ENCODE results near the gene HP1BP3.

The HP1BP3 gene

GRCh38 chr1:20709868-20710267 lies 77.2 kb downstream of the HP1BP3 start:
- no peaks in the 10 kb centered on the region for H3K4me1 ChIP-seq
- no peaks in the 10 kb centered on the region for H3K36me3 ChIP-seq (ENCODE audit: control insufficient read depth, insufficient read depth, low read length)
- H3K27ac ChIP-seq, result no peak overlapping the region
- no peak overlapping the region for H2AFZ ChIP-seq
- no peaks in the 10 kb centered on the region for H3K79me2 ChIP-seq
- no peaks in the 10 kb centered on the region for H3K27me3 ChIP-seq (ENCODE audit: control insufficient read depth, insufficient read depth, low read length)
- H3K9ac ChIP-seq, result no peak overlapping the region
- no peak overlapping the region for H3K4me3 ChIP-seq (ENCODE audit: low read depth, low read length)
- no peak for TF ChIP-seq CTCF (IDR thresholded peaks at IDR 0.05)
- no peak overlapping the region for H3K4me2 ChIP-seq (ENCODE audit: low read length)
- H3K9me3 ChIP-seq (ENCODE audit: control insufficient read depth, low read length), result no peaks in the 10 kb centered on the region

DNA sequence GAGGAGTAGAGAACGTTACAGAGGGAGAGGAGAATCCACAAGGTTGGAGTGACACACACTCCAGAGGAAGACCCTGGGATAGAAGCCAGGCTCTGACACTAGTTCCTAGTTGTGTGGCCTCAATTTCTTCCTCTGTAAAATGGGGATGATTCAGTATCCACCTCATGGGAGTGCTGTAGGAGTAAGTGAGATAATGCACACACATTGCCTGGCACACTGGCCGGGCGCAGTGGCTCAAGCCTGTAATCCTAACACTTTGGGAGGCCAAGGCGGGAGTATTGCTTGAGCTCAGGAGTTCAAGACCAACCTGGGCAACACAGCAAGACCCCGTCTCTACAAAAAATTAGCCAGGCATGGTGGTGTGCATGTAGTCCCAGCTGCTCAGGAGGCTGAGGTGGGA lies 78.2 kb downstream of the HP1BP3 start:
- H3K79me2 ChIP-seq, result no peaks in the 10 kb centered on the region
- H3K4me2 ChIP-seq (ENCODE audit: low read length), result no peak overlapping the region
- no peak overlapping the region for H3K4me3 ChIP-seq (ENCODE audit: low read depth, low read length)
- no peaks in the 10 kb centered on the region for H3K27me3 ChIP-seq (ENCODE audit: control insufficient read depth, insufficient read depth, low read length)
- H3K27ac ChIP-seq, result no peak overlapping the region
- H3K9ac ChIP-seq, result no peak overlapping the region
- no peaks in the 10 kb centered on the region for H3K36me3 ChIP-seq (ENCODE audit: control insufficient read depth, insufficient read depth, low read length)
- no peak for TF ChIP-seq CTCF (IDR thresholded peaks at IDR 0.05)
- no peak overlapping the region for H2AFZ ChIP-seq
- no peaks in the 10 kb centered on the region for H3K4me1 ChIP-seq
- H3K9me3 ChIP-seq (ENCODE audit: control insufficient read depth, low read length), result no peaks in the 10 kb centered on the region

DNA sequence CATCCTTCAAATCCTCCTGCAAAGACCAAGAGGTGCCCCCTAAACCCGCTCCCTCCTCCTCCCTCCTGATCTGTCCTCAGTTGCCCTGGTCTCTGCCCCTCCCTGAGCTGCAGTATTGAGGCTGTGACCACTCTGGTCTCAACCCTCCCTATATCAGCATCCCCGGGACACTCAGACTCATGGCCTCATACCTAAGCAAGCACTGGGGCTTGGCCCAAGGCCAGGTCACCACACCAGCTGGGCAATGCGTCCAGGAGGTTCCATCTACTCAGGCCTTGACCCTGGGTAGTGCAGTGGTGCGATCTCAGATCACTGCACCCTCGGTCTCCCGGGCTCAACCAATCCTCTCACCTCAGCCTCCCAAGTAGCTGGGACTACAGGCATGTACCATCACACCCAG lies 79.0 kb downstream of the HP1BP3 start:
- H3K27me3 ChIP-seq (ENCODE audit: control insufficient read depth, insufficient read depth, low read length), result no peaks in the 10 kb centered on the region
- H3K79me2 ChIP-seq, result no peaks in the 10 kb centered on the region
- no peaks in the 10 kb centered on the region for H3K9me3 ChIP-seq (ENCODE audit: control insufficient read depth, low read length)
- H2AFZ ChIP-seq, result no peak overlapping the region
- no peak overlapping the region for H3K4me2 ChIP-seq (ENCODE audit: low read length)
- H3K27ac ChIP-seq, result no peak overlapping the region
- no peak overlapping the region for H3K9ac ChIP-seq
- H3K36me3 ChIP-seq (ENCODE audit: control insufficient read depth, insufficient read depth, low read length), result no peaks in the 10 kb centered on the region
- H3K4me1 ChIP-seq, result no peaks in the 10 kb centered on the region
- no peak overlapping the region for H3K4me3 ChIP-seq (ENCODE audit: low read depth, low read length)
- TF ChIP-seq CTCF (IDR thresholded peaks at IDR 0.05), result no peak

- Histone ChIP-seq H3K9me3 (ENCODE audit: control insufficient read depth, low read length) (no peaks in the 10 kb centered on the region), H3K4me2 (ENCODE audit: low read length) (no peak overlapping the region), H3K36me3 (ENCODE audit: control insufficient read depth, insufficient read depth, low read length) (no peaks in the 10 kb centered on the region), H3K27ac (no peak overlapping the region), H3K79me2 (no peaks in the 10 kb centered on the region), H3K4me1 (no peaks in the 10 kb centered on the region), H3K27me3 (ENCODE audit: control insufficient read depth, insufficient read depth, low read length) (no peaks in the 10 kb centered on the region), H3K4me3 (ENCODE audit: low read depth, low read length) (no peak overlapping the region), H3K9ac (no peak overlapping the region), H2AFZ (no peak overlapping the region)
- TF ChIP-seq CTCF (IDR thresholded peaks at IDR 0.05), result no peak
Observed at GRCh38 chr1:20706841-20707240, 80.3 kb downstream of the HP1BP3 start.

DNA sequence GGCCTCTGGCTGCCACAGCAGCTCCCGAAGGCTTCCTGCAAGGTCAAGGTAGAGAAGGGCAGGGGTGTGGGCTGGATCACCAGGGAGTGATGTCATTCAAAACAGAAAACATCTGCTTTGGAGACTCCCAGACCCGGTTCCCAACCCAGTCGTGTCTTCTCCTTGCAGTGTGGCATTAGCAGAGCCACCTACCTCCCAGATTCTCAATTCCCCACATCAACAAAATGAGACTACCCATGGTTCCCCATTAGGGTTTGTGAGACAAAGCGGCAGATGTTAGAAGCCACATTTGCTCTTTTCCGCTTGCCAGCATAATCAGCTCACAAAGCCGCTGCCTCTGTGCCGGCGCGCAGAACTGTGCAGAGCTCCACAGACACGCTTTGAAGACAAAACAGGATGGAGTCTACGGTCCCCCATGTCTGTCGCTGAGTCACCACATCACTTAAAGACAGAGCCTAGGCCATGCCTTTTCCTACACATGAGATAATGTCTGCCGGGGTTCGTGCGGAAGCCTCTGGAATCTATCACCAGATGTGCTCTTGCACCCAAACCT lies 81.8 kb downstream of the HP1BP3 start:
- no peak overlapping the region for H2AFZ ChIP-seq
- no peak overlapping the region for H3K4me2 ChIP-seq (ENCODE audit: low read length)
- no peak overlapping the region for H3K9ac ChIP-seq
- no peak overlapping the region for H3K4me3 ChIP-seq (ENCODE audit: low read depth, low read length)
- TF ChIP-seq CTCF (IDR thresholded peaks at IDR 0.05), result no peak
- no peaks in the 10 kb centered on the region for H3K9me3 ChIP-seq (ENCODE audit: control insufficient read depth, low read length)
- no peak overlapping the region for H3K27ac ChIP-seq
- H3K4me1 ChIP-seq, result no peaks in the 10 kb centered on the region
- H3K27me3 ChIP-seq (ENCODE audit: control insufficient read depth, insufficient read depth, low read length), result no peaks in the 10 kb centered on the region
- no peaks in the 10 kb centered on the region for H3K79me2 ChIP-seq
- no peaks in the 10 kb centered on the region for H3K36me3 ChIP-seq (ENCODE audit: control insufficient read depth, insufficient read depth, low read length)
